Endothelial cell of hepatic sinusoid (primary cell): ENCODE measurements around the gene PCYOX1L.
"Not testable (repeated sequence)": the region's sequence is repeated elsewhere in the genome, so short reads cannot be mapped to it uniquely, and the experiment has no call there.

Source experiments
- in situ Hi-C: cut with HindIII; loops from 2 replicates; pipeline ENCODE4 v1.10.0; 2017; ENCODE audit warnings: low sequenced_read_pairs

The PCYOX1L gene

DNA sequence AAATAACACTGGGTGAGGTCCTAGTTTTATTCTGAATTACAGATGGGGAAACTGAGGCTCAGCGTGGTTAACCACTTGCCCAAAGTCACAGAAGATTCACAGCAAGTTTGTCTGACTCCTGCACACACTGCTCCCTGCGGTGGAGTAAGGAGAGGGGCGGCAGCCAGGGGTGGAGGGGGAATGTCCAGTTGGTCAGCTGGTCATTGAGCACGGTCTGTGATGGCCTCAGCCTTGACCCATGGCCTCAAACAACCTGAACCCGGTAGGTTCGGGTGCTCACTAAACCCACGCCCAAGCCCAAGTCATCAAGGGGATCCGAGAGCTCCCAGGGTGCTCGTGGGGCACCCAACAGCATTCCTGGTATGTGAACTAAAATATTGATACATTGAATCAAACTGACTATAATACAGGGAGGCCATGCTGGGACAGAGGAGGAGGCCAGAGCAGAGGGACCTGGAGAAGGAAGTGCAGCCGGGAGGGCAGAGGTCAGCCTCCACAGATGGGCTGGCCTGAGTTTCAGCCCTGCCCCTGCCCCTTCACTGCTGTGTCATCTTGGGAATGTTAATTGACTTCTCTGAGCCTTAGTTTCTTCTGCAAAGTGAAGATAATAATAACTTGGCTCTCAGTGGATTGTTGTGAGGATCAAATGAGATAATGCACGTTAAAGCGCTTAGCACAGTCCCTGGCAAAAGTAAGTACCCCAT lies 24.8 kb downstream of the PCYOX1L start:
- in situ Hi-C loops = no loop called here

DNA sequence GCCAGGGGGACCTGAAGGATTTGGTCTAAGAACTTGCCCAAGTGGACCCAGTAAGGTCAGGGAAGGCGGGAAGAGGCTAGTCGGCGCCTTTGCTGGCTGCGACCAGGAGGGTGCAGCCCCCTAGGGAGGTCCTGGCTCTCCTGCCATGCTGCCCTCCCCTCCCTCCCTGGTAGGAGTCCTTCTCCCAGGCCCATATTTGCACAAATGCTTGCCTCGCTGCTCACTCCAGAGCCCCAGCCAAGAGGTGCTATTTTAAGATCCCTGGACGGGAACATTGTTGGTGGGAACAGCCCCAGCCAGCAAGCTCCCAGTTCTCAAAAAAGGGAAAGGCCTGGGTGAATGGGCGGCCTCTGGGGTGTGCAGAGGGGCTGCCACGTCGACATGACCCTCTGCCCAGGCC lies 25.6 kb downstream of the PCYOX1L start:
- in situ Hi-C loops = no loop called here

DNA sequence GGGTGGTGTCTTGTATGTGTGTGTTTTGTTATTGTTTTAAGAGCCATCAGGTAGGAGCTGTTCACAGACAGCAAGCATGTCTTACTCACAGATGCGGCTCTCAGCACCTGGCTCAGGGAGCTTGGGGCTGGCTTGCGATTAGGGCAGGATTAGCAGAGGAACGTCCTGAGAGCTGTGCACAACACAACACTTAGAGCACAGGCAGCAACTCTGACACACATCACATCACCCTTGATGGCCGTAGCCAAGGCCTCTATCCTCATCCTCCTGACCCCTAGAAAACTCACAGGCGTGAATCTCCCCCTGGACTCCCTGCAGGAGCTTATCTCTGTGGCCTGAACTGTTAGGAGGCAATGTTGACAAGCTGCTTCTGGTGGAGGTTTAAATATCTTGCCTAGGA lies 28.3 kb downstream of the PCYOX1L start:
- in situ Hi-C loops = no loop called here

DNA sequence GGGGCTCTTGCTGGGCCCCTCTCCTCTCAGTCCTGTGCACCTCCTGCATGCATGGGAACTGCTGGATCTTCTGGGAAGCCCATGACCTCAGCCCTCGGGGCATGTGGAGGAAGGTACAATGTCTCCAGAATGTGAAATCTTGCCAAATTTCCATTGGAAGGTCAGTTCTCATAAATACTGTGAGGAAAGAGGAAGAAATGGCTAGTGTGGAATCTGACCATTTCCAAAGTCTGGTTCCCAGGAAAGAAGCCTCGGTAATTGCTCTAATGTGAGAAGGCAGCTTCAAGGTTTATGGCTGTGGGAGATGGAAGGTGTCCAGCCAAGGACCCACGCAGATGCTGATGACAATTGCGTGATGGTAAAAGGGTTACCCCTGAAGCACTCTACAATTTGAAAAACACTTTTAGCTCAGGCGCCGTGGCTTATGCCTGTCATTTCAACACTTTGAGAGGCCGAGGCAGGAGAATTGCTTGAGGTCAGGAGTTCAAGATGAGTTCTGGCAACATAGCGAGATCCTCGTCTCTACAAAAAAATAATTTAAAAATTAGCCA lies 29.3 kb downstream of the PCYOX1L start:
- in situ Hi-C loops = no loop called here

DNA sequence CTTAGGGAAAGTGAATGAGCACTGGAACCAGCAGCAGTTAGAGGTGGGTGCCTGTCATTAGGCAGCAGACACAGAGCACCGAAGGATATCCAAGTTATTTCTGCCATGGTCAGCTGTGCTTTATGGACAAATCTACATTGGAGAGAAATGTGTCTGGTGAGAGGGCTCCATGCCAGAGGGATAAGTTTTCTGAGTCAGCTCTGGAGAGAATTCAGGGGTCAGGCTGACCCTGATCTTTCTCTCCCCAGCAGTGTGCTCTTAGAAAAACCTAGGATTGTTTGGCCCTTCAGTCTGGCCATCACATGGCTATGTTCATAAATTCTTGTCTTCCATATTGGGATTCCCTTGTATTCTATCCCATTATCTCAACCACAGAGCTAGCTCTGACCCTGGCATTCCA lies 30.1 kb downstream of the PCYOX1L start:
- in situ Hi-C loops = no loop called here

DNA sequence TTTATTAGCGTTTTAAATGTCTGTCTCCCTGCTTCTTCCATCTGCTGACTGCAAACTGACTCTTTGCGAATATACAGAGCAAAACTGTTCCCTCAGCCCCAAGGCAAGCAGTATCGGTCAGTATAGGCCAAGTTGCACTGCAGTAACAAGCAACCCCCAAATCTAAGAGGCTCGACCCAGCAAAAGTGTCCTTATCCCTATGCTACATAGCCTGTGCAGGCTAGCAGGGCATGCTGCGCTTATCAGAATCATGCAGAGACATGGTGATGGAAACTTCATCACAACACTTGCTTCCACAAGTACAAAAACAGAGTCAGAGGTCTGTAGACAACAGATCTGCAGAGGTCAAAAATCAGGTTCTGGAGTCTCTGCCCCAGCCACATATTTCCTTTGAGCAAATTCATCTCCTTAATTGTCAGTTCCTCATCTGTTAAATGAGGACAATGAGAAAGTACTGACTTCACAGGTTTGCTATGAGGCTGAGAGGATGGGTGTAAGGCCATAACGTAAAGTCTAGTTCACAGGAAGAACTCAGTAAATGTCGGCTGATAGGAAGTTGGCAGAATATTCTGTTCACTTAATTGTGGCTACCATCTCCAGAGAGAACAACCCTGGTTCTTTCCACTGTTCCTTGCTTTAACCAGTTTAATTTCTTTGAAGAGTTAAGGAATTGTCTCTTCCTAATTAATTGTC lies 30.8 kb downstream of the PCYOX1L start:
- in situ Hi-C loops = no loop called here

DNA sequence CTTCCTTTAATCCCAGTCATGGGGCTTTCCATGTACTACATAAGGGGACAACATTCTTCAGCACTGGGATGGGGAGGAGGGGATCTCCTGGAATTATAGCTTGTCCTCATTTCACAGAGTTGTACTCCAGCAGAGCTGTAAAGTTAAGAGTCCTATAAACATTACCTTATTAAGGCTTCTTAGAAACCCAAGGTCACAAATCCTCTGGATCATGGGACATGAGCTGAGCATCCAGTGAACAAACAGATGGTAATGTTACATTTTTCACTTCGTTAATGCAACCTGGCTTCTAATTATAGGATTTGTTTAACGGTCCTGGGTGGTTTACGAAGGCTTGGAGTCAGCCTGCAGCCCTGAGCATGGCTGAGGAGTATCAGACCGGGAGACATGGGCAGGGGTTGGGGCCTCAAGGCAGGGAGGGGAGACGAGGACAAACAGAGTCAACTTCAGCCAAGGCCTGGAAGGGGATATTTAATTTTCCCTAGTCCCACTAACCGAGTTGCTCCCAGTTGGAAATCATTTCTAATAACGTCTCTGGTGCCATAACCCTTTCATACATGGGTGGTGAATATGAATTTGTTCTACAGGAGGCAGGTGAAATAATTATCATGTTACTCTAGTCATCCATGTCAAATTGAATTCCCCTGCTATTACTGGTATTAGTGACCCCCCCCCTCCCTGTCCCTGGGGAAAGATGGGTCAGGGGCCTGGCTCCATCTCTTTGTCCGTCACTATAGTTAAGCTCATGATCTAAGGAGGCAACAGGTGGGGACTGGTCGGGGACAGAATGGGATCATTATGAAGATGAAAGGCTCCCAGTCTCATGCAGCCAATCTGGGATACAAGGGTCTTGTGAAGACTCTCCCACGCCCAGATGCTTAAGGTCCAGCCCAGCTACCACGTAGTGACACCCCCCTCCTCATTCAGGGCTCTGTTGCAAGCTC lies 32.0 kb downstream of the PCYOX1L start:
- in situ Hi-C loops = no loop called here

DNA sequence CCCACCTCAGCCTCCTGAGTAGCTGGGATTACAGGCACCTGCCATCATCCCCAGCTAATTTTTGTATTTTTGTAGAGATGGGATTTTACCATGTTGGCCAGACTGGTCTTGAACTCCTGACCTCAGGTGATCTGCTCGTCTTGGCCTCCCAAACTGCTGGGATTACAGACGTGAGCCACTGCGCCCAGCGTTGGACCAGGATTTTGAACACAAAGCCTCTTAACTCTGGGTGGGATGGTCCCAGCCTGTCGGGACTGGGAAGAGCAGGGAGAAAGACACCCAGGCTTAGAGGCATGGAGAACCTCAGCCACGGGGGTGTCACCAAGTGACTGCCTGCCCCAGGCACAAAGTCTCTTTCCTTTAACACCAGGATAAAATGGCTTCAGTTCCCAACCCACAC lies 33.2 kb downstream of the PCYOX1L start:
- in situ Hi-C loops = not testable (repeated sequence)

DNA sequence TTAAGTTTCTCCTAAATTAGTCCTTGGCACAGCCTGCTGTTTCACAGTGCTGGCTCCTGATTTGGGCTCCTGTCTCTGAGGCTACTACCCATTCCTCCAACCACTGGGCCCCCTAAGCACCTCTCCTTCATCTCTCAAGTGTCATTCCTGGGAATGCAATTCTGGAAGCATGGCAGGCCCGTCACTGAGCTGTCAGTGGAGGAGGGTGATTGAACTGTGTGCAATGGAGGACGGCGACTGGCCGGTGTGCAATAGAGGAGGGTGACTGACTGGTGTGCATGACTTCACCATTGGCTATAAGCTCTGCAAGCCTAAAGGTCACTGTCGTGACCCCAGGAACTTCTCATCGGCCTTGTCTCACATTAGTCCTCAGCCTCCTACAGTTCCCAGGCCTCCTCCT lies 33.7 kb downstream of the PCYOX1L start:
- in situ Hi-C loops = no loop called here

DNA sequence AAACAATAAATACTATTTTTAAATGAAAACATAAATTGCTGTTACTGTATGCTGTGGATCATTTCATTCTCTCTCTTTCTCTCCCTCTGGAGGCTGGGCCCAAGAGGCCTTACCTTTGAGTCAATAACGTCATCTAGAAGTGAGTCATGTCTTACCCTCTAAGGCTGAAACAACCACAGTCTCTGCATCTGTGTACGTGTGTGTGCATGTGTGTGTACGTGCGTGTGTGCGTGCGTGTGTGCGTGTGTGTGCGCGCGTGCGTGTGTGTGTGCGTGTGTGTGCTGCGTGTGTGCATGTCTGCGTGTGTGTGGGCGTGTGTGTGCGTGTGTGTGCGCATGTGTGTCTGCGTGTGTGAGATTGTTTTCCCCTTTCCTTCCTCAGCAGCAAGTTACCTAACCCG lies 34.9 kb downstream of the PCYOX1L start:
- in situ Hi-C loops = no loop called here

DNA sequence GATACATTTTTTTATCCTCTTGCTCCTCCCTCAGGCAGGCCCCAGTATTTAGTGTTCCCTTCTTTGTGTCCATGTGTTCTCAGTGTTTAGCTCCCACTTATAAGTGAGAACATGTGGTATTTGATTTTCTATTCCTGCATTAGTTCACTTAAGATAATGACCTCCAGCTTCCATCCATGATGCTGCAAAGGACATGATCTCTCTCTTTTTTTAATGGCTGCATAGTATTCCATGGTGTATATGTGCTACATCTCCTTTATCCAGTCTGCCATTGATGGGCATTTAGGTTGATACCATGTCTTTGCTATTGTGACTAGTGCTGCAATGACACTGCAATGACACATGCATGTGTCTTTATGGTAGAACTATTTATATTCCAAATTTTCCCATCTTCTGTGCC lies 37.1 kb downstream of the PCYOX1L start:
- in situ Hi-C loops = not testable (repeated sequence)

DNA sequence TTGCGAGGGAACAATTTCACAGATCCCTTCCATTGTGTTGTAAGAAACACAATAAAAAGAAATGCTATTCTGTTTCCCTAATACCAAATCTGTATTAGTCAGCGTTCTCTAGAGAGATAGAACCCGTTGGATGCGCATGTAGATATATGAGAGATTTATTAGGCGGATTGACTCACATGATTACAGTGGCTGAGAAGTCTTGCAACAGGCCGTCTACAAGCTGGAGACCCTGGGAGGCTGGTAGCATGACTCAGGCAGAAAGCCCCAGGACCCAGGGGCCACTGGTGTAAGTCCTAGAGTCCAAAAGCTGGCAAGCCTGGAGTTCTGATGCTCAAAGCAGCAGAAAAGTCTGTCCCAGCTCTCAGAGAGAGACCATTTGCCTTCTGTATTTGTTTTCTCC lies 39.7 kb downstream of the PCYOX1L start:
- in situ Hi-C loops = no loop called here

DNA sequence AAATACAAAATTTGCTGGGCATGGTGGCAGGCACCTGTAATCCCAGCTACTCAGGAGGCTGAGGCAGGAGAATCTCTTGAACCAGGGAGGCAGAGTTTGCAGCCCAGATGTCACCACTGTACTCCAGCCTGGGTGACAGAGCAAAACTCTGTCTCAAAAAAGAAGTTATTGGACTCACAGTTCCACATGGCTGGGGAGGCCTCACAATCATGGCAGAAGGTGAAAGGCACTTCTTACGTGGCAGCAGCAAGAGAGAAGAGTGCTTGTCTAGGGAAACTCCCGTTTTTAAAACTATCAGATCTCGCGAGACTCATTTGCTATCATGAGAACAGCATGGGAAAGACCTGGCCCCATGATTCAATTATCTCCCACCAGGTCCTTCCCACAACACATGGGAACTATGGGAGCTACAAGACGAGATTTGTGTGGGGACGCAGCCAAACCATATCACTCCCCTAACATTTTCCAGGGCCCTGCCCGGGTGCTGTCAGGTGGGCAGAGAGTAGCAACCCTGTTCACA lies 41.0 kb downstream of the PCYOX1L start:
- in situ Hi-C loops = not testable (repeated sequence)

DNA sequence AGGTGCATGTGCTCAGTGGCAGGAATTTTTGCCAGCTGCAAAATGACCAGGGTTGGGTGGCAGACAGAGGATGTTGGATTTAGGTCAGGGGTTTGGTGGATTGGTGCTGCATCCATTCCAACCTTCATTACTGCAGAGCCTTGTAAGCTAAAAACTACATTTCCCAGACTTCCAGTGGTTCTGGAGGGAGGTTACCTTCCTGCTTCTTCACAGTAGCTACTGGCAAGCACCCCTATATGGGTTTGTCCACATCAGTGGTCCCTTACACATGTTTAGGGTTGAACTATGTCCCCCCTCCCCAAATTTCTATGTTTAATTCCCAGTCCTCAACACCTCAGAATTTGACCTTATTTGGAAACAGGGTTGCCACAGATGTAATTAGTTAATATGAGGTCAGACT lies 41.9 kb downstream of the PCYOX1L start:
- in situ Hi-C loops = no loop called here

DNA sequence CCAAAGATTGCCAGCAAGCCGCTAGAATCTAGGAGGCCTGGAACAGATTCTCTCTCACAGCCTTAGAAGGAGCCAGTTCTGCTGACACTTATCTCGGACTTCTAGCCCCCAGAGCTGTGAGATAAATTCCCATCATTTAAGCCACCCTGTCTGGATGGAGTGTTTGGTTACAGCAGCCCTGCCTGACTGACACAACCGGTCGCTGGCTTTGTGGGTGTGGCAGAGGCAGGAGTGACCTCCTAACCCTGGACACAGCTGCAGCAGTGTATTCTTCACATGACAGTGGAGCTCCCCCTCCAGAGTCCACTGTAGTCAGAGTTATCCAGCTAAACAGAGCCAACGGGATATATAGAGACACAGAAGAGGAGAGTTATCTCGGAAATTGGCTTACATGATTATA lies 42.5 kb downstream of the PCYOX1L start:
- in situ Hi-C loops = no loop called here

DNA sequence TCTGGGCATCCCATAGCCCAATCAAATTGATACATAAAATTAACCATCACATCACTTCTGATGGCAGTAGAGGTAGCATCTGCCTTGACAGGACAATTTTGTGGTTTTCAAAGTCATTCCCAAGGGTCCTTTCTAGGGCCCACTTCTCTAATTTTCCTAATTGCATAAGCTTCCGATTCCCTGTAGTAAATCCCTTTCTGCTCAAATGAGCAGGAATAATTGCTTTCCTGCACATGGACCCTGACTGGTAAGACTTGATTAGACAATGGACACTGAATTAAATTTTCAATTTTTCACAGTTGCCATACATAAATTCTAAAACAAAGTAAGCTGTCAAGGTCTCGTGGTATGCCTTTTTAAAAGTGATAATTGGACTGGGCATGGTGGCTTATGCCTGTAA lies 43.2 kb downstream of the PCYOX1L start:
- in situ Hi-C loops = no loop called here

DNA sequence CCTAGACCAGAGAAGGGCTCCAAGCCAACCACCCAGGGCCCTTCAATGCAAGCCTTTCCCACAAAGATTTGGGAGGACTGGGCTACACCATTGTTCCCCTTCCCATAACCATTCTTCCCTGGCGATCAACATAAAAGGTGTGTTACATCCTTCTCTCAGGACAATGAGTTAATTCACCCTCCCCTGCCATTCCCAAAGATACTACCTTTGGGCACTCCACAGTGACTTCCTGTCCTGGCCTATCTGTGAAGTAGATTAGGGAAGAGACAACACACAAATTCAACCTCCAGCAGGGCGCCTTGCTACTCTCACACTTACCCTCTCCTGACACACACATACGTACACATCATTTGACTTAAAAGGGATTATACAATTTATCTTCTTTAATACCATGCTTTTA lies 44.4 kb downstream of the PCYOX1L start:
- in situ Hi-C loops = no loop called here

DNA sequence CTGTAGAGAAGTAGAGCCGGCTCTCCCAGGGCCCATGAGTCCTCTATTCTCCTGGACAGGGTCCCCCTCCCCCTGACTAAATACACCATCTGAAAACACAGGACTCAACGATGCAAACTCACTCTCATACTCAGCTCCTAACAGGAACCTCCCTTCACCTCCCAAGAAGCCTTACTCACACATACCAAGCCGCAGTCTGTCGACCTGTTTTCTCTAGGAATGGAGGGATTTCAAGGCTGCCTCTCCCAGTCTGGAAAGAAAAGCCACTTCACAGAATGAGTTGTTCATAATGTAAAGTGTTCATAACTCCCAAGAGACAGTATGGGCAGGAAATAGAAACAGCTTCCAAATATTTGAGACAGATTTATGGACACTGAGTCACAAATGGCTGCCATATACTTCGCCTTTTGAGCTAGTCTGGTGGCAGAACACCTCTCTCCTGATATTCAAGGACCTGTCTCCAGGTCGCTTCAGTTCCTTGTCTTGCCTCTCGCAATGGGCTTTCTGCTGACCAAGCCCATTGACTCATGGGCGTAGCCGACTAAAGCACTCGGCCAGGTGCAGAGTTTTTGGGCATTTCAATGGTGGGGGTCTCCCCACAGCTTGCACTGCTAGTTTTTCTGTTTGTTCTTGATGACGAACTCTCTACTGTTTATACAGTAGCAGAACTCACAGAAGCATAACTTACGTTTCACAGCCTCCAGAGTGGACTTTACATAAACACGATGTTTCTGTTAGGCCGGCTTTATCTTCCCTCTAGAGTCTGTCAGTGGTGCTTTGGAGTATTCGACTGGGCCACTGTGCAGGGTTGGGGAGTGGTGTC lies 46.3 kb downstream of the PCYOX1L start:
- in situ Hi-C loops = no loop called here

DNA sequence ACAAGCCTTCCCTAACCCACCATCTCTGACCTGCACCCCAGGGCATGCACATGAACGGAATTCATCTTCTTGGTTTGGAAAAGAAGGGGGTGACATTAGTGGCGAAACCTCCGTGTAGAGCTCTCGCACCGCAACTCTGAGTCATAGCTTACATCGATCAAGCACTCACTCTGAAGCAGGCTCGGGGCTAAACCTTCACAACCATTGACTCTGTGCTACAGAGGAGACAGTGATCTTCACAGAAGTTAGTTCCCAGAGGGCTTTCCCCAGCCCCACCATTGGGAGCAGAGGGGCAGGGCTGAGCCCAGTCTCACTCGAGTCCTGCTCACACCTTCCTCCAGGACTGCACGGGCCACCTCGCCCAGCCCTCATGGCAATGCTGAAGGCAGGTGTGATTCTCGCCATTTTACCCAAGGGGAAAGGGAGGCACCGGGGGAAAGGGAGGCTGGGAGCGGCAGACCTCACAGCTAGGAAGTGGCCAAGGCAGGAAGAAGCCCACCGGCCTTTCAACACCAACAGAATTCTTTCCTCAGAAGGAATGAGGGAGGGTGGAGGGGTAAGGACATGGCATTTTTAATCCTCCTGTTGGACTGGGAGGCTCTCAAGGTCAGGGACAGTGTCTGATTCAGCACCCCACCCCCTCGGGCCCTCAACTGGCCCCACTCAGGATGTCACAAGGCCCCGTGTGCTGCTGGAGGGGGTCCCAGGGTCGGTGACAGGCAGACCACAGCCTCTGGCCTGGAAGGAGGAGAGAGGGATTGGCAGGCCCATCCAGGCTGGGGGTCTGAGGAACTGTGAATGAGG lies 47.1 kb downstream of the PCYOX1L start:
- in situ Hi-C loops = no loop called here
